Stomach (tissue), 4 donors: ENCODE results near the gene CTNNA3.

ENCODE experiments used
- CTCF ChIP-seq, 7 experiments: fragments of 450-650 bp in 4 of 7; fragments of 200-600 bp in 3 of 7; sonication (generic) in 3 of 7; IDR thresholded peaks; one replicate each; pipeline ENCODE4 v1.5.1; 2016 to 2019; ENCODE audit warnings: antibody characterized with exemption in 7 of 7, control low read depth in 2 of 7, mild to moderate bottlenecking in 1 of 7
- POLR2A ChIP-seq, 4 donors: fragments of 450-650 bp; IDR thresholded peaks; one replicate each; pipeline ENCODE4 v1.6.1; 2016; ENCODE audit warnings: antibody characterized with exemption in 4 of 4, control low read depth in 2 of 4, mild to moderate bottlenecking in 1 of 4, moderate library complexity in 1 of 4

GRCh38 chr10:67705921-67706320, 9.9 kb upstream of the CTNNA3 start:
- TF ChIP-seq CTCF (IDR thresholded peaks at IDR 0.05) (no peak), POLR2A (IDR thresholded peaks at IDR 0.05) (no peak)
